ENCODE measurements around the gene WAC. TPM values are rescaled to one million over a fixed set of nuclear protein-coding genes. Genes with fewer than 3 reads are reported as not detected.

The WAC gene
- total RNA-seq, 2 experiments from 2014 or later: 128 to 132 TPM

GRCh38 chr10:28541717-28542365, 8.9 kb downstream of the WAC start:
- H3K4me3 Mint-ChIP-seq: no peak overlapping the region
- POLR2A ChIA-PET: interaction anchor here (1.2 to 4.7 kb wide), 2 partner anchors 9 to 14 kb away, joined by 4 to 21 read pairs; no protein-coding TSS in a partner anchor

GRCh38 chr10:28542728-28543127, 9.8 kb downstream of the WAC start:
- CTCF ChIA-PET: no interaction called here
- no peak overlapping the region for H3K27ac Mint-ChIP-seq
- POLR2A ChIA-PET: interaction anchor here (0.9 to 4.7 kb wide), 4 partner anchors 8 to 23 kb away, joined by 3 to 21 read pairs (median 4); no protein-coding TSS in a partner anchor
- peaks cover 59% of the 10 kb centered on the region for H3K4me1 Mint-ChIP-seq
- H3K4me3 Mint-ChIP-seq: no peak overlapping the region
- H3K27me3 Mint-ChIP-seq: no peaks in the 10 kb centered on the region
- H3K9me3 Mint-ChIP-seq: no peaks in the 10 kb centered on the region
- H3K36me3 Mint-ChIP-seq (ENCODE audit: low read depth): peaks cover 57% of the 10 kb centered on the region
- no peak for DNase-seq

More at GRCh38 chr10:28541717-28542365, 8.9 kb downstream of the WAC start:
- CTCF ChIA-PET: no interaction called here
- Mint-ChIP-seq H3K4me1 (peaks cover 66% of the 10 kb centered on the region), H3K9me3 (no peaks in the 10 kb centered on the region), H3K27me3 (no peaks in the 10 kb centered on the region), H3K36me3 (ENCODE audit: low read depth) (peaks cover 66% of the 10 kb centered on the region), H3K27ac (peak overlapping the region; percentile 2)
- DNase-seq: no peak

- DNase-seq: no peak
- Mint-ChIP-seq H3K36me3 (ENCODE audit: low read depth) (peaks cover 58% of the 10 kb centered on the region), H3K27ac (no peak overlapping the region), H3K9me3 (no peaks in the 10 kb centered on the region), H3K4me1 (peaks cover 58% of the 10 kb centered on the region), H3K27me3 (no peaks in the 10 kb centered on the region), H3K4me3 (no peak overlapping the region)
- ChIA-PET POLR2A (interaction anchor here (1.3 to 6.5 kb wide), 4 partner anchors 10 to 134 kb away, joined by 3 to 53 read pairs (median 13); partner anchors contain the start of genes BAMBI and WAC), CTCF (no interaction called here)
Measured at GRCh38 chr10:28544058-28544457, 11.1 kb downstream of the WAC start.

- no peak for DNase-seq
- peaks cover 67% of the 10 kb centered on the region for H3K4me1 Mint-ChIP-seq
- no peaks in the 10 kb centered on the region for H3K27me3 Mint-ChIP-seq
- ChIA-PET CTCF (interaction anchor here (0.6 to 1.4 kb wide), 2 partner anchors 9 to 11 kb away, joined by 3 to 4 read pairs; no protein-coding TSS in a partner anchor), POLR2A (interaction anchor here (0.6 to 6.5 kb wide), 6 partner anchors 9 to 44 kb away, joined by 3 to 53 read pairs (median 8); partner anchors contain the start of gene WAC)
- H3K4me3 Mint-ChIP-seq: no peak overlapping the region
- peaks cover 64% of the 10 kb centered on the region for H3K36me3 Mint-ChIP-seq (ENCODE audit: low read depth)
- no peaks in the 10 kb centered on the region for H3K9me3 Mint-ChIP-seq
- peak overlapping the region; percentile 19 for H3K27ac Mint-ChIP-seq
Measured at GRCh38 chr10:28545967-28546644, 13.2 kb downstream of the WAC start.

GRCh38 chr10:28548781-28549498, 16.0 kb downstream of the WAC start:
- H3K4me1 Mint-ChIP-seq: peaks cover 66% of the 10 kb centered on the region
- no peak overlapping the region for H3K27ac Mint-ChIP-seq
- no peak overlapping the region for H3K4me3 Mint-ChIP-seq
- H3K36me3 Mint-ChIP-seq (ENCODE audit: low read depth): peaks cover 62% of the 10 kb centered on the region
- H3K9me3 Mint-ChIP-seq: no peaks in the 10 kb centered on the region
- ChIA-PET CTCF (no interaction called here), POLR2A (interaction anchor here (0.9 to 6.5 kb wide), 5 partner anchors 10 to 38 kb away, joined by 3 to 53 read pairs (median 4); partner anchors contain the start of gene WAC)
- no peak for DNase-seq
- no peaks in the 10 kb centered on the region for H3K27me3 Mint-ChIP-seq

- CTCF ChIA-PET: interaction anchor here (0.6 to 1.0 kb wide), 3 partner anchors 13 to 77 kb away, joined by 3 to 4 read pairs (median 3); no protein-coding TSS in a partner anchor
- DNase-seq: no peak
- H3K36me3 Mint-ChIP-seq (ENCODE audit: low read depth): peaks cover 74% of the 10 kb centered on the region
- H3K27ac Mint-ChIP-seq: no peak overlapping the region
- POLR2A ChIA-PET: interaction anchor here (0.9 to 1.4 kb wide), 5 partner anchors 8 to 25 kb away, joined by 3 to 4 read pairs (median 3); no protein-coding TSS in a partner anchor
- H3K27me3 Mint-ChIP-seq: no peaks in the 10 kb centered on the region
- no peak overlapping the region for H3K4me3 Mint-ChIP-seq
- no peaks in the 10 kb centered on the region for H3K9me3 Mint-ChIP-seq
- peaks cover 66% of the 10 kb centered on the region for H3K4me1 Mint-ChIP-seq
Measured at GRCh38 chr10:28551086-28551485, 18.2 kb downstream of the WAC start.

- Mint-ChIP-seq H3K4me1 (peaks cover 65% of the 10 kb centered on the region), H3K27ac (no peak overlapping the region), H3K4me3 (no peak overlapping the region), H3K36me3 (ENCODE audit: low read depth) (peaks cover 86% of the 10 kb centered on the region), H3K9me3 (no peaks in the 10 kb centered on the region), H3K27me3 (no peaks in the 10 kb centered on the region)
- ChIA-PET CTCF (no interaction called here), POLR2A (no interaction called here)
- DNase-seq: no peak
Measured at GRCh38 chr10:28552775-28553174, 19.9 kb downstream of the WAC start.

GRCh38 chr10:28554009-28554408, 21.1 kb downstream of the WAC start:
- POLR2A ChIA-PET: interaction anchor here (1.6 to 3.4 kb wide), 2 partner anchors 10 to 15 kb away, joined by 4 to 21 read pairs; no protein-coding TSS in a partner anchor
- H3K27ac Mint-ChIP-seq: no peak overlapping the region
- DNase-seq: no peak
- peaks cover 58% of the 10 kb centered on the region for H3K4me1 Mint-ChIP-seq
- no peaks in the 10 kb centered on the region for H3K27me3 Mint-ChIP-seq
- no peak overlapping the region for H3K4me3 Mint-ChIP-seq
- CTCF ChIA-PET: no interaction called here
- peaks cover 80% of the 10 kb centered on the region for H3K36me3 Mint-ChIP-seq (ENCODE audit: low read depth)
- no peaks in the 10 kb centered on the region for H3K9me3 Mint-ChIP-seq

GRCh38 chr10:28554952-28555351, 22.0 kb downstream of the WAC start:
- Mint-ChIP-seq H3K27me3 (no peaks in the 10 kb centered on the region), H3K36me3 (ENCODE audit: low read depth) (peaks cover 80% of the 10 kb centered on the region), H3K4me3 (no peak overlapping the region), H3K9me3 (no peaks in the 10 kb centered on the region), H3K27ac (no peak overlapping the region), H3K4me1 (peaks cover 55% of the 10 kb centered on the region)
- DNase-seq: no peak
- POLR2A ChIA-PET: interaction anchor here (1.6 to 3.4 kb wide), 2 partner anchors 11 to 16 kb away, joined by 4 to 21 read pairs; no protein-coding TSS in a partner anchor
- CTCF ChIA-PET: interaction anchor here (0.6 kb wide), 1 partner anchor 73 kb away, joined by 3 read pairs; no protein-coding TSS in a partner anchor

GRCh38 chr10:28555358-28555757, 22.4 kb downstream of the WAC start:
- no peaks in the 10 kb centered on the region for H3K27me3 Mint-ChIP-seq
- POLR2A ChIA-PET: interaction anchor here (1.6 to 3.4 kb wide), 2 partner anchors 11 to 17 kb away, joined by 4 to 21 read pairs; no protein-coding TSS in a partner anchor
- no peaks in the 10 kb centered on the region for H3K9me3 Mint-ChIP-seq
- H3K4me3 Mint-ChIP-seq: no peak overlapping the region
- H3K4me1 Mint-ChIP-seq: peaks cover 54% of the 10 kb centered on the region
- H3K36me3 Mint-ChIP-seq (ENCODE audit: low read depth): peaks cover 79% of the 10 kb centered on the region
- no peak for DNase-seq
- CTCF ChIA-PET: interaction anchor here (0.5 to 0.6 kb wide), 2 partner anchors 35 to 73 kb away, joined by 3 to 5 read pairs; no protein-coding TSS in a partner anchor
- H3K27ac Mint-ChIP-seq: no peak overlapping the region

GRCh38 chr10:28556142-28556541, 23.2 kb downstream of the WAC start:
- ChIA-PET POLR2A (interaction anchor here (1.1 to 3.4 kb wide), 3 partner anchors 9 to 18 kb away, joined by 4 to 21 read pairs (median 5); no protein-coding TSS in a partner anchor), CTCF (no interaction called here)
- H3K4me1 Mint-ChIP-seq: peaks cover 50% of the 10 kb centered on the region
- no peak overlapping the region for H3K27ac Mint-ChIP-seq
- no peaks in the 10 kb centered on the region for H3K9me3 Mint-ChIP-seq
- no peak for DNase-seq
- no peak overlapping the region for H3K4me3 Mint-ChIP-seq
- no peaks in the 10 kb centered on the region for H3K27me3 Mint-ChIP-seq
- peaks cover 79% of the 10 kb centered on the region for H3K36me3 Mint-ChIP-seq (ENCODE audit: low read depth)

GRCh38 chr10:28558186-28558585, 25.3 kb downstream of the WAC start:
- H3K4me1 Mint-ChIP-seq: peaks cover 46% of the 10 kb centered on the region
- ChIA-PET CTCF (interaction anchor here (0.6 kb wide), 1 partner anchor 229 kb away, joined by 3 read pairs; no protein-coding TSS in a partner anchor), POLR2A (interaction anchor here (0.9 to 1.9 kb wide), 3 partner anchors 7 to 24 kb away, joined by 3 to 6 read pairs (median 5); no protein-coding TSS in a partner anchor)
- no peak overlapping the region for H3K27ac Mint-ChIP-seq
- no peaks in the 10 kb centered on the region for H3K9me3 Mint-ChIP-seq
- peaks cover 78% of the 10 kb centered on the region for H3K36me3 Mint-ChIP-seq (ENCODE audit: low read depth)
- H3K27me3 Mint-ChIP-seq: no peaks in the 10 kb centered on the region
- DNase-seq: no peak
- no peak overlapping the region for H3K4me3 Mint-ChIP-seq
